Measurements from ENCODE around the gene JADE1. TPM values are rescaled to one million over a fixed set of nuclear protein-coding genes. Genes with fewer than 3 reads are reported as not detected.

Gene JADE1
- total RNA-seq, 1 donor from 2014 or later, result 23.0 TPM

DNA sequence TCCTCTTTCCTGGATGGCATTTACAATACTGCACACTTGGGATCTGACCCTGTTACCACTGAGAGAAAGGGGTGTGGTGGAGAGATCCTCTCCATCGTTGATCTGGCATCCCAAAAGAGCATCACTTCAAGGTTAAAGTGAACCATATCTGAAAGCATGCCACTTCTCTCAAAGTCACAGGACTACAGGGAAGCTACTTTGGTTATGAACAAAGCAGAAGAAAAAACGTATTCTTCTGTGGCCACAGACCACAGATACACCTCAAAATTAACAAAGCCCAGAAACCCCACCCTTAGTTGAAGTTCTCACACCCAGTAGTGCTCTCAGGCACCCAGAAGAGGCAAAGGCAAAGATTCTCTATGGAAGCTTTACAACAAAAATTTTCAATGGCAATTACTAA, 108.3 kb downstream of the JADE1 start:
- intact Hi-C loops (cut with DNase I), result no loop called here
- DNase-seq (ENCODE audit: low spot score), result no peak

GRCh38 chr4:128921954-128922353, 112.5 kb downstream of the JADE1 start:
- intact Hi-C loops (cut with DNase I), result no loop called here
- no peak for DNase-seq (ENCODE audit: low spot score)
